Skeletal muscle cell (primary cell): ENCODE measurements around the gene NHSL2.
"Not testable (repeated sequence)": the region's sequence is repeated elsewhere in the genome, so short reads cannot be mapped to it uniquely, and the experiment has no call there.

Experiments used
- DNase-seq: peaks from one replicate; pipeline ENCODE4 v3.0.0-alpha.2; 2010; ENCODE audit warnings: low read depth
- H3K4me3 ChIP-seq: 2 replicates; pipeline ENCODE4 v1.5.1; 2011; ENCODE audit warnings: low read depth, mild to moderate bottlenecking, control low read depth, low read length, moderate library complexity

The NHSL2 gene

DNA sequence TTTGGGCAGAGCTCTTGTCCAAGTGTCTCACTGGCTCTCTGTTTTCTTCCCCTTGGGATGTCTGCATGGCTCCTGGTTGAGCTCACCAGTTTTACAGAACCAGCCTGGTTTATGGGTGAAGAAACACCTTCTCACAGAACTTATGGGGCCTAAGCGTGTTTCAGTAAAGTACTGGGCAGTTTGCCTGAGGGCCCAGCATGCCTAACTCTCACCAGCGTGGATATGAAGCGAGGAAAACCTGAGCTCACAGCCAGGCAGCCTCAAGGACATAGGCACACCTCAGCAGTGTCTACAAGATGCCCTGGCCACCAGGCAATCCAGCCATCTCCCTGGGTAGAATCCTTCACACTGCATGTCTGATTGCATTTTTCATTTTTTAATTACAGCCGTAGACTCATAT lies 9.2 kb downstream of the NHSL2 start:
- no peak overlapping the region for H3K4me3 ChIP-seq

DNA sequence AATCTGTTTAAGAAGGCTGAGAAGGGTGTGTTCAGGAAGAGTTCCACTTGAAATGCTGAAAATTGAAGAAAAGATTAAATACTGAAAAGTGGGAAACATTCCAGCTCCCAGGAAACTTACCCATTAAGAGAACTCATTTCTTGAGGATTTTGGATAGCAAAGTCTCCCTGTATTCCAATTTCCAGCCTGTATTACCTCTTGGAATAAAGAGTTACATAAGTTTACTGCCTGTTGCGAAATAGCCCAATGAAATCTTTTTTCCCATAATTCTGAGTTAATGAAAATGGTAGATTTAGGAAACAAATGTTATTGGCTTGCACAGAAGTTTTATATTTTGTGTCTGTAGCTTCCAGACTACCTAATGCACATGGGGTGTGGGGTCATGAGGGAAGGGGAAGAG lies 12.0 kb downstream of the NHSL2 start:
- DNase-seq: no peak
- H3K4me3 ChIP-seq: no peak overlapping the region

More for the DNA sequence above, 9.2 kb downstream of the NHSL2 start:
- DNase-seq: no peak

DNA sequence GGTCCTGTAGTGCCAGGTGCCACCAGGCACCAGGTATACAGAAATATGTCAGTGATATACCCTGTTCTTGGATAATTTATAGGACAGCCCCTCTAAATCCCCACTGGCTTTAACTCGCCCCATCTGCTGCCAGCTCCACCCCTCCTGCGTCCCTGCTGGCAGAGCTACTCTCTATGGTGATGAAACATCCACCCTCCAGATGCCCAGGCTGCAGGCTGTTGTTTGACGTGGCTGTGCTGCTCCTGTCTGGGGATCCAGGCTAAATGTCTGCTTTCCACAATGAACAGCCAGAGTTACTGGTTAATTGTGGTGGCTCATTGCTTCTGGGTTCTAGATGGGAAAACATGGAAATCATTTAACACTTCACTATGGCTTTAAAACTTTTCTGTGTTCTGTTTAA lies 12.9 kb downstream of the NHSL2 start:
- no peak for DNase-seq
- H3K4me3 ChIP-seq: no peak overlapping the region

DNA sequence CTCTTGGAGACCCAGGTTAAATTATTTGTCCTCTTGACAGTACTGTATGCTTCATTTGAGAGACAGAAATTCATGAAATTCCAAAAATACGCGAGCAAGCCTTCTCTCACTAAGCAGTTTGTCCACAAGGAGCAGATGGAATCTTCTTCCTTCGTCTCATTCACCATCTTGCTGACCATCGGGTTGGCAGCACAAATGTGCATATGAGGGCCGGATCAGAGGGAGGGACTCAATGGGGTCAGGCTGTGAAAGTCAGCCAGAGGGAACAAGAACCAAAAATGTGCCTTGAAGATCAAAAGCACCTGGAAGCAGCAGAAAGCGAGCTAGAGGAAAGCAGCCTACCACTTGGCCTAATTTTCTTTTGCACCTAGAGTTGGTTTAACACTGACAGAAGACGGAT lies 16.4 kb downstream of the NHSL2 start:
- DNase-seq: no peak
- no peak overlapping the region for H3K4me3 ChIP-seq

DNA sequence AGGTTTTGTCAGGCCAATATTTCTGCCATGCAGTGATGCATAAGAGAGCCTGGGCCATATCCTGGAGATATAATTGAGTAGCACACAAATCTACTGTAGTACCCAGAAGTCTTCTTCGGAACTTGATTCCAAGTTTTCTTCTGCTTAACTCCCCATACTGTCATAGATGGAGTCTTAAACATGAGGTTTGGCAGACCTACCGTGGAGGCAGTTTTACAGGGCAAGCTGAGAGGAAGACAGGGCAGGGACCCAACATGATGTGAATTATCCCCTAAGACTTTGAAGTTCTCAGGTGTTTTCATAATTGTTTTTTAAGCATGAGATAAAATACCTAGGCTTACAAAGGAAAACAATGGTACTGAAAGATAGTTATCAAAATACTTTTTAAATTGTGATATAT lies 18.2 kb downstream of the NHSL2 start:
- H3K4me3 ChIP-seq: no peak overlapping the region
- no peak for DNase-seq

DNA sequence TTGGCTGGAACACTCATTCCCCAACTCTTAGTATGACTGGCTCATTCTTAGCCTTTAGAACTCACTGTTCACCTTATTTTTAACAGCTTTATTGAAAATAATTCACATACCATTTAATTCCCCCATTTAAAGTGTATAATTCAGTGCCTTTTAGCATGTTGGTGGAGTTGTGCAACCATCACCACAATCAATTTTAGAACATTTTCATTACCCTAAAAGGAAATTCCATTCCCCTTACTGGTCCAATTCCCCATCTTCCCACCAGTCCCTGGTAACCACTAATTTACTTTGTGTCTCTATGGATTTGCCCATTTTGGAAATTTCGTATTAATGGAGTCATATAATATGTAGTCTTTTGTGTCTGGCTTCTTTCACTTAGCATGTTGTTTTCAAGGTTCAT lies 19.7 kb downstream of the NHSL2 start:
- no peak overlapping the region for H3K4me3 ChIP-seq
- no peak for DNase-seq

DNA sequence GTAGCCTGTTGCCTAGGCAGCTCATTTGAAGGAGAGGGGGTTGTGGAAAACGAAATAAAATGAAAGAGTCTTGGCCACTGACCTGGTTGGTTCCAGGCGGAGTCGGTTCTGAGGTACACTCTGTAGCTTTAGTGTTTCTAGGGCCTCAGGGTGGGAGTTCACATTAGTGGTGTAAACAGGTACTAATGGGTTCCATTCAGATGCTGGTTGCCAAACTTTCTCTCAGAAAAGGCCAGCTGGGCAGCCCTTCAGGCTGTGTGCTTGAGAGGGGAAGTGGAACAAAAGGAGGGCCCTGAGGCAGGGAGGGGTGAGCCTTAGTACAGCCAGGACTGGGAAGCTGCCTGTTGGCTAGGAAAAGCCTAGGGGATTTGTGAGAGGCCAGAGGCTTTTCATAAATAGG lies 24.8 kb downstream of the NHSL2 start:
- H3K4me3 ChIP-seq: no peak overlapping the region
- no peak for DNase-seq

DNA sequence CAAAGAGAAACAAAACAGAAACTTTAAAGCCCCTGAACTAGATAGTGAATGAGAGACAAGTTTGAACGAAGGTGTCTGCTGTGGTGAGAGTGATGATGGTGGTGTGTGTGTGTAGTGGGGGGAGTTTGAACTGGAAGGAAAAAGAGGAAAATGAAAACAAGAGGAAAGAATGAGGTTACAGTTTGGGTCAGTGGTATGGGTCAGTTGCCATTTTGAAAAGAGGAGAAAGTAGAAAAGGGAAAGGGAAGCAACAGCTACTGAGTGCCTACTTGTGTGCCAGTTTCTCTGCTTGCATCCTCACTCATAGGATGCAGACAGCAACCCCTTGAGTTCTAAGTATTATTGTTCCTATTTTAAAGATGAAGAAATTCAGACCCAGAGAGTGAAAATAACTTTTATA lies 26.0 kb downstream of the NHSL2 start:
- DNase-seq: no peak
- H3K4me3 ChIP-seq: no peak overlapping the region

DNA sequence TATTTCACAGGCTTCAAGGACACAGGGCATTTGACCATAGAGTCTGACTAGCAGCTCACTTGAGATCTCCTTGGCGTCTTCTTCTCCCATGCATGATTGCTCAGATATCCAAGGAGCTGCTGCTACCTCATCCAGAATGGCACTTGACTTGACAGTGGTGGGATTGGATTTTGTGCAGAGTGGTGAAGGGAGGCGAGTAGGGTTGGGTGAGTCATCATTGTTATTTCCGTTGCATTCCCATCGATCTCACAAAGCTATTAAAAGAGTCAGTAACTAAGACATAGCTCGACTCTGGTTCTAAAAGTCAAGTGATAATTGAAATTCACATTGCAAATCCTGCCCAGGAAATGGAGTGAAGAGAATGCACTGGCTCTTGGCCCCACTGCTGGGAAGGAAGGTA lies 27.7 kb downstream of the NHSL2 start:
- DNase-seq: no peak
- H3K4me3 ChIP-seq: no peak overlapping the region

DNA sequence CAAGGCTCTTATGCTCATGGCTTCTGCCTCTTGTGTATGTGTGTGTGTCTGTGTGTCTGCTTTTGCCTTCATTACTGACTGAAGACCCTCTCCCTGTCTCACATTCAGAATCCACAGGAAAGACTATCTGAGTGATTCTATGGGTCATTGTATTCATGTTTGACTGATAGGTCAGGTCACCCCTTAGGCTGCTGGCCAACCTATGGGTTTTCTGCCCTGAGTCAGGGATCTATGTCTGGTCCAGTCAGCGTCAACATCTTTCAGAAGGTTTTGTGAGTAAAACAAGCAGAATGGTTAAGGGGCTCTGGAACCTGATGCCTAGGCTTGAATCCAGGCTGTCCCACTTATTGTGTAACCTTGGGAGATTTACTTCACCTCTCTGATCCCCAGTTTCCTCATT lies 30.5 kb downstream of the NHSL2 start:
- H3K4me3 ChIP-seq: no peak overlapping the region
- peak; percentile 18 for DNase-seq

DNA sequence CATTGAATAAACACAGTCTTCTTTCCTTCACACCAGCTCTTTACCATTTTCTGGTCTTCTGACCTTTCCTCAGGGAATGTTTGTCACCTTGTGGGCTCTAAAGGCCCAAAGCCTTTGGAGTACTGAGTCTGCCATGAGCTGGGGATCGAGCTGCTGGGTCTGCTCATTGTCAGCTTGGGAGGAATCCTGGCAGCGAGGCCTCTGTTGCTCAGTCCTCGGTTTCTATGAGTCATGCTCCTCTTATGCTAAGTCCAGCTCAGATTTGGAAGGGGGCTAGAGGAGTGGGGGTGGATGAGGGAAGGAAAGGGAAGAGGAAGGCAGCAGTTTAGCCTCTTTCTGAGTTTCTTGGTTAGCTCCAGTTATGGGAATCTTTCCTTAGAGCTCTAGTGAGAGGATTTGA lies 31.1 kb downstream of the NHSL2 start:
- peak; percentile 52 for DNase-seq
- H3K4me3 ChIP-seq: no peak overlapping the region

DNA sequence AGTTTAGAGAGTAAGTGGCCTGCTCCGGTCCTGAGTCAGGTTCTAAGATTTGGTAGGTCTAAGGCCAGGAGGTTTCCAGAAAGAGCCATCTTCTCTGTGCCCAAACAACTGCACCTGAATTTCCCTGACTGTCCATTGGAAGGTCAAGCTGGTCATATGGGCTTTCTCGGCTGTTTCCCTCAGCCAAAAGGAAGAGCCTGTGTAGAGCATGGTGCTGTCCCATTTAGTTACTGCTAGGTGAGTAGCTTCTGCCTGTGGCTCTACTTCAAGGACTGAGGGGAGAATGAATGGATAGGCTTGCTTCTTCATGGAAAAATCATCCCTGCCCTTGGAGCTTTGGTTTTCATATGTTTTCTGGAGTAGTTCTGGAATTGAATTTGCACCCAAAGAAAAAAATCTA lies 33.7 kb downstream of the NHSL2 start:
- DNase-seq: no peak
- no peak overlapping the region for H3K4me3 ChIP-seq

DNA sequence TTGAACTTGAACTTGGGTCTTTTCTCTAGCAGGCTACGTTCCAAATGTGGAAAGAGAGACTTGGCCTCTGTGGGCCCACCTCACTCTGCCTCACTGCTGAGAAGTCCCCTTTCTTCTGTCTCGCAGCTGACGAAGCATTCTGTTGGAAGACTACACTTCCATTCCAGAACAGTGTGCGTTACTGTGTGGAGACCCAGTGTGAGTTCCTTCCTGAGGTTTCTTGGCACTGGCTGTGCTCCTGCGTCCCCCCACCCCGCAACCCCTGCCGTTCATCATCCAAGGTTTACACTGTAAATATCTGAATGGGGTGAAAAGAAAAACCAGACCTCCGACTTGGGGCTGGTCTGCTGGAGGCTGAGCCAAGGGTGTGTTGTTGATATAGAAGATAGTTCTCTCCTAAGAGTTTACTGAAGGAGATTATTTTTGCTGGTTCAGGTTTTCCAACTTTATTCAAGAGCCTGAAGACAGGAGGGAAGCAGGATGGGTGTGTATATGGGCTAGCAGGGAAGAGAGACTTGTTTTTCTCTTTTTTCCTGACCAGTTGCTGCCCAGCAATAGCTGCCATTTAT lies 34.7 kb downstream of the NHSL2 start:
- H3K4me3 ChIP-seq: no peak overlapping the region

DNA sequence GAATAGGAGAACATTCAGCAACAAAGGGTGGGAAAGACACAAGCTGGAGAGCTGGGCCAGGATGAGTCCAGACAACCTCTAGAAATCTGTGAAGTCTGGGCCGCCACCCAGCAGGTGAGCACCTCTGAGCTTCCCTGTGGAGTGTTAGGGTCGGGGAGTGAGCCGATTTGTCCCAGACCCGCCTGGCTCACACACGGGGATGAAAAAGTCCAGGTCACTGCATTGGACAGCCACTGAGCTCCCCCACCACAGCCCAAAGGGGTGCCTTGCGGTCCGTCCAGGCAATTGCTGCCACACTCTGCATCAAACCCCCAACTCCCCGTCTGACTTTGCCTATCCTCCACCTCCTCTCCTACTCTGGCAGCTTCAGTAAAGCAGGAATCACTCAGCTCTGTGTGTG lies 38.7 kb downstream of the NHSL2 start:
- no peak overlapping the region for H3K4me3 ChIP-seq
- no peak for DNase-seq

More for the DNA sequence above, 34.7 kb downstream of the NHSL2 start:
- DNase-seq: no peak

DNA sequence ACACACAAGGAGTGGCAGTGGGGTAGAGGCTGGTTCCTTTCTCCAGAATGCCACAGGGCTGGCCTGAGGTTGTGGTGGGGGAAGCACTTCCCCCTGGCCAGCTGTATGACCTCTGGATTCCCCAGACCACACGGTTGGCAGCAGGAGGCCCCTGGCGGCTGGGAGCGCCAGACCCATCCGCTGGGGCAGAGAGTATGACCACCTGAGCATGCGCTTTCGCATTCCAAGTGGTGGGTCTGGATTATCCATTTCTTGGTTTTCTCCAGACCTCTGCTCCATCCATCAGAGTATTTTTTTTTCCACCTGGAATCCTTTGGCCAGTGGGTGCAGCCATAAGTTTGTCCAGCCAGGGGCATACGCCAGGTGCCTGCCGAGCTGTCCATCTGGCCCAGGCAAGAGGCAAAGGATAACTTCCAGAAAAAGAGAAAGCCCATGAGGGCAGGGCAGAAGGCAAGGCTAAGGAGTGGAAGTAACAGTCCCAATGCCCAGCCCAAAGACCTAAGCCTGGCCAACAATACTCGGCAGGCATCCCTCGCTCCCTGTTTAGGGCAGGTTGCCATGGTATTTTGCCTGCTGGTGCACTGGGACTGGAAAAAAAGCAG lies 39.3 kb downstream of the NHSL2 start:
- no peak for DNase-seq
- H3K4me3 ChIP-seq: no peak overlapping the region

DNA sequence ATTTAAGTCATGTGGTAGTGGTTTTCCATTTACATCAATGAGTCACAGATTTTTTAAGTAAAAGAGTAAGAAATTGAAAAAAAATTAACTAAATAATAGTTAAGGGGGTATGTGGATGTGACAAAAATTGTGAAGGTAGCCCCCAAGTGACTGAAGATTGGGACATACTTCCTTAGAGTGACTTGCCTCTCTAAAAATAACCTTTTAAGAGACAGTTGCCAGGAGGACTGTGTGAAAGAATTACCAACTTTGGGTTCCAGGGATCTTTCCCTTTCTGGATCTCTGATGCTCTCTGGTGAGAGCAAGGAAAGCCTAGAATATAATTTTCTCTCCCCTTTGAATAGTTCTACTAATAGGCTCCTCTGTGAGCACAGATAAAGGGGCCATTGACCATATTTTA lies 42.7 kb downstream of the NHSL2 start:
- no peak overlapping the region for H3K4me3 ChIP-seq
- no peak for DNase-seq

DNA sequence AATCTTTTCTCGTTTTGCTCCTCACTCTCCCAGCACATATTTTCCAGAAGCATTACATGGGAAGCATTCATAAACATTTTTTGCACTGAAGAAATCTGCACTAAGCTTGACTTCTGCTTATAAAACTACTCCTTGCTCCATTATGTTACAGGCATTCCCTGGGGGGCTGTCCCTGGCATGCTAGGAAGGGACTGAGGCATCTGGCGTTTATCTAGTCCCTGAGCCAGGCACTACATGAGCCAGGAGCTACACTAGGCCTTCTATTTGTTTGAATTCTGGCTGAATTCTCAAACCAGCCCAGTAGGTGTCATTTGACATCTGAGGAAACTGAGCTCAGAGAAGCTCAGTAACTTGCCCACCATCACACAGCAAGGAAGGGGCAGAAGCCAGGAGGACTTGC lies 43.3 kb downstream of the NHSL2 start:
- no peak overlapping the region for H3K4me3 ChIP-seq
- DNase-seq: no peak

DNA sequence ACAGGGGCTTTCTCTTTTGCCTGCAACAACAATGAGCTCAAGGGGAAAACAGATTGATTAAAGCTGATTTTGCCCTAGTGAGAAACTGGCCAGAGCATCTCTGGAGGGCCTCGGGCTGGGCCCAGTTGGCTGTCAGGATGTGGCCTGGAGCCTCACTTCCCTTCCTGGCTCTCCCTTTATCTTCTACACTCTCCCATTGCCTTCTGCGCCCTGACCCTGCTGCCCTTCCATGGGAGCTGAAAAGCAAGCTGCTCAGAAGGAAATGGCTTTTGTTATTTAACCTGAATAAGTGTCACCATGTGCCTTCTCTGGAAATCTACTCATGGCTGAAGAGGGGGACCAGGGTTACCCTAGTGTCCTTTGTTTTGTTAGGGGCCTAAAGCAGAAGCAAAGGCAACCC lies 43.8 kb downstream of the NHSL2 start:
- no peak for DNase-seq
- H3K4me3 ChIP-seq: no peak overlapping the region

DNA sequence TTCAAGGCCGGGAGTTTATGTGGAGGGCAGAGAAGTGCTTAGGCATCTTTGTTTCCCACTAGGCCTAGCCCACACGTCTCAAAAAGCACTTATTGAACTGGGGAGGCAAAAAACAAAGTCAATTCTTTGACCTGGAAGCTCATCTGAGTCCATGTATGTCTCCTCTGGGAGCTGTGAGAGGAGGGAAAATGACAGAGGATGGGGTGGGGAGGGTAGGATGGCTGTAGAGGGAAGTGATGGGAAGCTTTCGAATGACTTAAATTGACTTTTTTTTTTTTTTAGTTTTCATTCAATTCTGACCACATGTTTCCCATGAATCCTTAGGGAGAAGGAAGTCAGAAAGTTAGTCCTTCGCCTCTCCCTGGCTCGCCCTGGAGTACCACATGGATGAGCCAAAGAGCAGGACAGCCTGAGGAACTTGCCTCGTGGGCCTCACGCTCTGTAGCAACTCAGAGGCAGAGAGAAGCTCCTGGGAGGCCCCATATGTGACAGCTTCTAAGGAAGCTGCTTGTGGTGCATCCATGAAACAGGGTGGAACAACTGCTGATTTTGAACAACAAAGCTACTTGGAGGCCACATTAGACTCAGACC lies 45.0 kb downstream of the NHSL2 start:
- H3K4me3 ChIP-seq: no peak overlapping the region
- DNase-seq: no peak

DNA sequence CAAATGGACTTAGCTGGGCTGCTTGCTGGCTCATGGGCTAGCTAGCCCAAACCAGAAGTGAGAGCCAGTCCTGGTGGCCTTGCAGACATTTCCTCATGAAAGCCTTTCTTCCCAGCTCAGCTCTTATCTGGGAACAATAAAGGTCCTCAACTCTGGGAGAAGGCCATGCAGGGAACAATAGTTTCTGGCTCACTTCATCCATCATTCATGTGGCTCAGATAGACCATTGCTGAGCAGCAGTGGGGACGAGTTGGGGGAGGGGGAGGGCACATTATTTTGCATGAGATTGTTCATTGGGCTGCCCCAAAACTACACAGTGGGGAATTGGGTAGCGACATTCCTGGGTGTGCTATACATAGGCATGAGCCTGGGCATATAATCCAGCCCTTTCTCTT lies 47.6 kb downstream of the NHSL2 start:
- DNase-seq: no peak
- H3K4me3 ChIP-seq: no peak overlapping the region

DNA sequence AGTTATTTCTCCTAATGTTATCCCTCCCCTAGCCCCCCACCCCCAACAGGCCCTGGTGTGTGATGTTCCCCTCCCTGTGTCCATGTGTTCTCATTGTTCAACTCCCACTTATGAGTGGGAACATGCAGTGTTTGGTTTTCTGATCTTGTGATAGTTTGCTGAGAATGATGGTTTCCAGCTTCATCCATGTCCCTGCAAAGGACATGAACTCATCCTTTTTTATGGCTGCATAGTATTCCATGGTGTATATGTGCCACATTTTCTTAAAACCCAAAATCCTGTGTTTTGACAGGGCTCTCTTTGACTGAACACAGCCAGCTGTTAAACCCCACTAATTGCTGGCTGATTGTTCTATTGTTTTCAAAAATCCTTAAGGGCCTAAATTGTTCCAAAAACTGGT lies 53.5 kb downstream of the NHSL2 start:
- not testable (repeated sequence) for DNase-seq, H3K4me3 ChIP-seq
